ENCODE data around the gene R3HDM1.

- TF ChIP-seq CTCF (IDR thresholded peaks at IDR 0.05; ENCODE audit: insufficient read depth, low read depth, low read length) = no peak
- no peak for TF ChIP-seq EZH2 (IDR thresholded peaks at IDR 0.05; ENCODE audit: insufficient read depth, low read length)
Measured at GRCh38 chr2:135552887-135553286, 21.6 kb downstream of the R3HDM1 start.

All from astrocyte (in vitro differentiated cells and primary cell).